ENCODE measurements around the gene NTSR2.

Gene NTSR2

DNA sequence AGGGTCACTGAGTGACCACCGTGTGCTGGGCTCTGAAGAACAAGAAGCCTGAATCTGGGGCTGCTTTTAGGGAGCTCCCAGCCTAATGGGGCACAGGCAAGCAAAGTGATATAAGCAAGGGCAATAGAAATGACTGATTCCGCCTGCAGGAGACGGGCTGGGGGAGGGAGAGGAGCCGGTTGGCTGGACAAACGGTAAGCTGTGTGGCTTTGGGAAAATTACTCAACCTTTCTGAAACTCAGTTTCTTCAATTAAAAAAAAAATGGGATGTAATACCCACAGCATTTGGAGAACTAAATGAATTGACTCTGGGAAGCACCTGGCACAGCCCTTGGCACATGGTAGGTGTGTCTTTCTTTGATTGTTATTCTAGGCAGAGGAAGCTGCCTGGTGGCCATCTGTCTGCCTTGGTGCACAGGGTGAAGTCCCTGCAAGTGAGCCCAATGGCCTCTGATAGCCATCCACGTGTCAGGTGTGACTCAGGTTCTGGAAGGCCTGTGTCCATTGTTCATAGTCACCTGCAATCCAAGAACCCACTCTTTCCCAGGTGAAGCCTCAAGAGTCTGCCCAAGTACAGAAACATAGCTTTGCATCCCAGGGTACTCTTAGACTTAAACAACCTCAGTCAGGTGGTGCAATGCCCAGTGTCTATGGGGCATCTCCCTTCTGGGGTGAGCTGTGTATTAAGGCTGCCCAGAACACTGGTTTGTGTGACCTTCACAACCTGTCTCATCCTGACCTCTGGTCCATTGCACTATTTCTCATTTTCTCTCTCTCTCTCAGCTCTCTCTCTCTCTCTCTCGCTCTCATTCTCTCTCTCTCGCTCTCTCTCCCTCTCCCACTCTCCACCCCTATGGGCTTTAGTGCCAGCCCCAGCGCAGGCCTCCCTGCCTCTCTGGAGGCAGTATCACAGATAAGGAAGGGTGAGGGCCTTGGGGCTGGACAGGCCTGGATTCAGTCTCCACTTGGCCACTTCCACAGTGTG lies 30.0 kb upstream of the NTSR2 start:
- TF ChIP-seq CTCF (IDR thresholded peaks at IDR 0.05; ENCODE audit: low read depth, low read length), result no peak
- no peak overlapping the region for H3K4me3 ChIP-seq (replicated peaks in 1 of 2; ENCODE audit: low read depth in 2 of 2, low read length in 2 of 2)
- DNase-seq (ENCODE audit: low read depth in 2 of 2), result no peak

GRCh38 chr2:11698009-11698922 lies 28.3 kb upstream of the NTSR2 start:
- H3K4me3 ChIP-seq (replicated peaks in 1 of 2; ENCODE audit: low read depth in 2 of 2, low read length in 2 of 2), result no peak overlapping the region
- peak; percentile 20 for TF ChIP-seq CTCF (IDR thresholded peaks at IDR 0.05; ENCODE audit: low read depth, low read length)
- peak; percentile 78 to 87 for DNase-seq (ENCODE audit: low read depth in 2 of 2)

GRCh38 chr2:11697103-11697871 lies 27.3 kb upstream of the NTSR2 start:
- peak; percentile 77 to 82 for DNase-seq (ENCODE audit: low read depth in 2 of 2)
- H3K4me3 ChIP-seq (replicated peaks in 1 of 2; ENCODE audit: low read depth in 2 of 2, low read length in 2 of 2), result no peak overlapping the region
- no peak for TF ChIP-seq CTCF (IDR thresholded peaks at IDR 0.05; ENCODE audit: low read depth, low read length)

DNA sequence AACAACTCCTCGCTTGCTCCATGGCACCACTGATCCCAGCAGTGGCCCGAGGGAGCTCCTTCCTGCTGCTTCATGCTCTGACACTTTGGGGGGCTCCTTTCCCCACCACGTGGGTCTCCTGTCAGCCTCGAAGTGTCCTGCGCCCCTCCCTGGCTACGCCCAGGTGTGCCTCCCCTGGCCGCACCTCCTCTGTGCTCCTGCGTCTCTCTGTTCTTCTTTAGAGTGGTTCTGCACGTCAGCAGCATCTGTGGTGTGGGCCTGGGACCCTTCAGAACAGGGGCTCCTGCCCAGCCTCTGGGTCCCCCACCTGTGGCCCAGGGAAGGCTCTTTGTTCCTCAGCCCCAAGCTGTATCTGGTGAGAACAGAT lies 26.7 kb upstream of the NTSR2 start:
- H3K4me3 ChIP-seq (replicated peaks in 1 of 2; ENCODE audit: low read depth in 2 of 2, low read length in 2 of 2), result no peak overlapping the region
- no peak for TF ChIP-seq CTCF (IDR thresholded peaks at IDR 0.05; ENCODE audit: low read depth, low read length)

GRCh38 chr2:11695576-11695975 lies 25.6 kb upstream of the NTSR2 start:
- no peak for DNase-seq (ENCODE audit: low read depth in 2 of 2)
- no peak overlapping the region for H3K4me3 ChIP-seq (replicated peaks in 1 of 2; ENCODE audit: low read depth in 2 of 2, low read length in 2 of 2)
- no peak for TF ChIP-seq CTCF (IDR thresholded peaks at IDR 0.05; ENCODE audit: low read depth, low read length)

More for the DNA sequence above, 26.7 kb upstream of the NTSR2 start:
- no peak for DNase-seq (ENCODE audit: low read depth in 2 of 2)

GRCh38 chr2:11692966-11693521 lies 23.0 kb upstream of the NTSR2 start:
- H3K4me3 ChIP-seq (replicated peaks in 1 of 2; ENCODE audit: low read depth in 2 of 2, low read length in 2 of 2), result no peak overlapping the region
- DNase-seq (ENCODE audit: low read depth in 2 of 2), result peak; percentile 72 to 77
- TF ChIP-seq CTCF (IDR thresholded peaks at IDR 0.05; ENCODE audit: low read depth, low read length), result peak; percentile 88

Data from cardiac fibroblast (primary cell).